ENCODE measurements around the gene HTR3B.

HTR3B gene

DNA sequence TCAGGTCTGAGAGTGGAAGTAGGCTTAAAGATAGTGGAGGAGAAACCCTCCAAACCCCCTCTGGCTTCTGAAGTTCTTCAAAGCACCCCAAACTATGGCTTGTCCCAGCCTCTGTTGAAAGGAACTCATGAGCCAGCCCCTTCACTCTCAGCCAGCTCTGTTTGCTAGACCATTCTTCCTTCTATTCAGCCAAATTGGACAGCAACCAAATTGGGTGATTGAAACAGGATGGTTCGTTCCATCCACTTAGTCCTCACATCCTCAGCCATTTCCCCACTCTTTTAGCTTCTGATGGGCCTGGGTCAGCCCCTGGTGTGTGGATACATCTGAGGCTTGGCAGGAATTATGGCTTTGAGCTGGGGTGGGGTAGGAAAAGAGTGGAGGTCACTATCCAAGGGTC, 74.8 kb downstream of the HTR3B start:
- H3K4me3 ChIP-seq (ENCODE audit: low read length in 2 of 2): no peak overlapping the region
- H3K23ac ChIP-seq (ENCODE audit: low read depth, low read length, poor library complexity): no peak overlapping the region
- H3K9ac ChIP-seq (ENCODE audit: low read depth, low read length, poor library complexity): no peak overlapping the region
- no peak overlapping the region for H3K4me2 ChIP-seq (ENCODE audit: insufficient read depth, low read length, poor library complexity, severe bottlenecking)
- H2BK12ac ChIP-seq (ENCODE audit: low read length): no peak overlapping the region
- no peak overlapping the region for H3K14ac ChIP-seq (ENCODE audit: low read length)
- no peaks in the 10 kb centered on the region for H3K36me3 ChIP-seq (replicated peaks in 1 of 2; ENCODE audit: control insufficient read depth in 2 of 2, insufficient read depth in 2 of 2, low read length in 2 of 2)
- DNase-seq (ENCODE audit: low spot score): no peak
- no peak overlapping the region for H4K8ac ChIP-seq (ENCODE audit: low read depth, low read length)
- no peak overlapping the region for H2BK15ac ChIP-seq (ENCODE audit: low read length)
- peaks cover 2 to 11% of the 10 kb centered on the region in 2 donors for H3K4me1 ChIP-seq (ENCODE audit: control insufficient read depth in 2 of 2, insufficient read depth in 1 of 2, low read depth in 1 of 2, low read length in 2 of 2)
- no peak overlapping the region for H3K27ac ChIP-seq (replicated peaks; ENCODE audit: low read length)
- no peak overlapping the region for H2AK5ac ChIP-seq (ENCODE audit: low read depth, low read length)
- no peak overlapping the region for H4K91ac ChIP-seq (ENCODE audit: low read depth, low read length, poor library complexity)
- H2BK5ac ChIP-seq (ENCODE audit: low read length): no peak overlapping the region
- whole genome bisulfite sequencing, 2 donors (ENCODE audit: extremely low coverage in 2 of 2, insufficient read length in 2 of 2, insufficient replicate concordance in 1 of 2): no CpG with 5 or more reads among the region's 1 CpG
- H3K9me3 ChIP-seq (replicated peaks in 1 of 2; ENCODE audit: control insufficient read depth in 2 of 2, insufficient read depth in 1 of 2, low read depth in 1 of 2, low read length in 2 of 2): no peaks in the 10 kb centered on the region
- H3K79me1 ChIP-seq (ENCODE audit: low read depth, low read length): no peaks in the 10 kb centered on the region
- peaks cover 0 to 71% (median 0%) of the 10 kb centered on the region in 3 experiments for H3K27me3 ChIP-seq (ENCODE audit: control insufficient read depth in 3 of 3, insufficient read depth in 3 of 3, low read depth in 1 of 3, low read length in 3 of 3)
- no peak overlapping the region for H3K18ac ChIP-seq (ENCODE audit: low read length)
- no peak overlapping the region for H2AFZ ChIP-seq (ENCODE audit: low read length)
- H2BK120ac ChIP-seq (ENCODE audit: low read depth, low read length): no peak overlapping the region
- no peak overlapping the region for H3K4ac ChIP-seq (ENCODE audit: low read length)

DNA sequence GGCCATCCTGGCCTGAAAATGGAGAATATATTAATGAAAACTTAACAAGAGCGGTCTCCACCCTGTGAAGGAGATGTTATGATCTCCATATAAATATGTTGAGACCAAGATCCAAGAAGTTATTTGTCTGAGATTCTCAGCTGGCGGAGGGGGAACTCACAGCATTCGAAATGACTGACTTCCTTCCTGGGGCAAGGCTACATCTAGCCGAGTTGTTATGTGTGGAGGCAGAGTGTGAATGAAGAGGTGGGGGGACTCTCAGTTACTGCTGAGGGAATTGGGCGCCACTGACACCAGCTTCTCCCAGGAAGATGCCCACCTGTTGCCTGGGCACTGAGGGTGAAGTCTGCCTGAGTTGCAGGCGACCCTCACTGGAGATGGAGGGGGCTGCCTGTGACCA, 76.2 kb downstream of the HTR3B start:
- H2AFZ ChIP-seq (ENCODE audit: low read length): no peak overlapping the region
- no peaks in the 10 kb centered on the region for H3K9me3 ChIP-seq (replicated peaks in 1 of 2; ENCODE audit: control insufficient read depth in 2 of 2, insufficient read depth in 1 of 2, low read depth in 1 of 2, low read length in 2 of 2)
- no peak overlapping the region for H3K4me3 ChIP-seq (ENCODE audit: low read length in 2 of 2)

DNA sequence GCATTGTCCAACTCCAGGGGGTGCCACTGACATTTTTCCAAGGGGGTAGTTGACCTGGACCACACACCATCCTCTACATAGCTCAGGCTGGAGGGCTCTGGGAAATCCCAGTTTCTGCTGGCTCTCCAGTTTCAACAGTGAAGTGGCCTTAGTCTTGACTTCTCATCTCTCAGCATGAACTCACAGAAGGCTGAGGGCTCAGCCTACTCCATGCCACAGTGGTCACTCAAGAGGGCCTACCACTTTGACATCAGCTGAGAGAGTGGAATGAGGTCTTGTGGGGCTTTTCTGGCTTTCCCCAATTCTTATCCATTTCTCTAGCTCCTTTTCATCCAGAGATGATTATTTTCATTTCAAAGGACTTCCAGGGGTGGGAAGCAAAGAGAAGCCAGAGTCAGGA, 77.7 kb downstream of the HTR3B start:
- Histone ChIP-seq H2BK15ac (ENCODE audit: low read length) (no peak overlapping the region), H3K4me3 (ENCODE audit: low read length in 2 of 2) (no peak overlapping the region), H3K36me3 (replicated peaks in 1 of 2; ENCODE audit: control insufficient read depth in 2 of 2, insufficient read depth in 2 of 2, low read length in 2 of 2) (no peaks in the 10 kb centered on the region), H3K4ac (ENCODE audit: low read length) (no peak overlapping the region), H3K9me3 (replicated peaks in 1 of 2; ENCODE audit: control insufficient read depth in 2 of 2, insufficient read depth in 1 of 2, low read depth in 1 of 2, low read length in 2 of 2) (no peaks in the 10 kb centered on the region), H3K9ac (ENCODE audit: low read depth, low read length, poor library complexity) (no peak overlapping the region), H3K23ac (ENCODE audit: low read depth, low read length, poor library complexity) (no peak overlapping the region), H3K4me1 (ENCODE audit: control insufficient read depth in 2 of 2, insufficient read depth in 1 of 2, low read depth in 1 of 2, low read length in 2 of 2) (no peaks in the 10 kb centered on the region), H3K27me3 (ENCODE audit: control insufficient read depth in 3 of 3, insufficient read depth in 3 of 3, low read depth in 1 of 3, low read length in 3 of 3) (peaks cover 0 to 65% (median 0%) of the 10 kb centered on the region in 3 experiments), H3K14ac (ENCODE audit: low read length) (no peak overlapping the region), H3K79me1 (ENCODE audit: low read depth, low read length) (no peaks in the 10 kb centered on the region), H3K18ac (ENCODE audit: low read length) (no peak overlapping the region), H2BK120ac (ENCODE audit: low read depth, low read length) (no peak overlapping the region), H4K8ac (ENCODE audit: low read depth, low read length) (no peak overlapping the region), H3K4me2 (ENCODE audit: insufficient read depth, low read length, poor library complexity, severe bottlenecking) (no peak overlapping the region), H2BK5ac (ENCODE audit: low read length) (no peak overlapping the region), H3K27ac (replicated peaks; ENCODE audit: low read length) (no peak overlapping the region), H2BK12ac (ENCODE audit: low read length) (no peak overlapping the region), H2AK5ac (ENCODE audit: low read depth, low read length) (no peak overlapping the region), H2AFZ (ENCODE audit: low read length) (no peak overlapping the region), H4K91ac (ENCODE audit: low read depth, low read length, poor library complexity) (no peak overlapping the region)
- DNase-seq (ENCODE audit: low spot score): no peak

More for the DNA sequence above, 76.2 kb downstream of the HTR3B start:
- Histone ChIP-seq H3K36me3 (replicated peaks in 1 of 2; ENCODE audit: control insufficient read depth in 2 of 2, insufficient read depth in 2 of 2, low read length in 2 of 2) (no peaks in the 10 kb centered on the region), H3K23ac (ENCODE audit: low read depth, low read length, poor library complexity) (no peak overlapping the region), H3K4me2 (ENCODE audit: insufficient read depth, low read length, poor library complexity, severe bottlenecking) (no peak overlapping the region), H3K14ac (ENCODE audit: low read length) (no peak overlapping the region), H2AK5ac (ENCODE audit: low read depth, low read length) (no peak overlapping the region), H3K4me1 (ENCODE audit: control insufficient read depth in 2 of 2, insufficient read depth in 1 of 2, low read depth in 1 of 2, low read length in 2 of 2) (no peaks in the 10 kb centered on the region), H3K9ac (ENCODE audit: low read depth, low read length, poor library complexity) (no peak overlapping the region), H2BK5ac (ENCODE audit: low read length) (no peak overlapping the region), H3K27me3 (ENCODE audit: control insufficient read depth in 3 of 3, insufficient read depth in 3 of 3, low read depth in 1 of 3, low read length in 3 of 3) (peaks cover 0 to 69% (median 0%) of the 10 kb centered on the region in 3 experiments), H2BK120ac (ENCODE audit: low read depth, low read length) (no peak overlapping the region), H4K8ac (ENCODE audit: low read depth, low read length) (no peak overlapping the region), H3K18ac (ENCODE audit: low read length) (peak overlapping the region; percentile 38), H3K4ac (ENCODE audit: low read length) (no peak overlapping the region), H3K27ac (replicated peaks; ENCODE audit: low read length) (no peak overlapping the region), H3K79me1 (ENCODE audit: low read depth, low read length) (no peaks in the 10 kb centered on the region), H4K91ac (ENCODE audit: low read depth, low read length, poor library complexity) (no peak overlapping the region), H2BK15ac (ENCODE audit: low read length) (no peak overlapping the region), H2BK12ac (ENCODE audit: low read length) (peak overlapping the region; percentile 7)
- WGBS, 2 donors (ENCODE audit: extremely low coverage in 2 of 2, insufficient read length in 2 of 2, insufficient replicate concordance in 1 of 2): no CpG with 5 or more reads among the region's 6 CpGs
- DNase-seq (ENCODE audit: low spot score): no peak

DNA sequence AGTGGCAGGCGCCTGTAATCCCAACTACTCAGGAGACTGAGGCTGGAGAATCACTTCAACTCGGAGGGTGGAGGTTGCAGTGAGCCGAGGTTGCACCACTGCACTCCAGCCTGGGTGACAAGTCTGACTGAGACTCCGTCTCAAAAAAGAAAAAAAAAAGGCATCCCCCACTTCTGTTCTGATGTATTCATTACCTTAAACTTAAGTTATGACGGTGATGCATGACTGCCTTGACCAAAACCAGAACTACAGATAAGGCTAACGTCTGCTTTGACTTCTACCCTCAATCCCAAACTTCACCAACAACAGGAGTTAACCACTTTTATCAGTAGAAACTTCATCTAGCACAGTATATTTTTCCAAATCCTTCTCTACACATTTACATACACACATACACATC, 80.2 kb downstream of the HTR3B start:
- no peak overlapping the region for H3K23ac ChIP-seq (ENCODE audit: low read depth, low read length, poor library complexity)
- H3K9ac ChIP-seq (ENCODE audit: low read depth, low read length, poor library complexity): no peak overlapping the region
- H2BK120ac ChIP-seq (ENCODE audit: low read depth, low read length): no peak overlapping the region
- H3K18ac ChIP-seq (ENCODE audit: low read length): no peak overlapping the region
- no peak overlapping the region for H2BK12ac ChIP-seq (ENCODE audit: low read length)
- H4K8ac ChIP-seq (ENCODE audit: low read depth, low read length): no peak overlapping the region
- H3K4ac ChIP-seq (ENCODE audit: low read length): no peak overlapping the region
- no peak overlapping the region for H2BK5ac ChIP-seq (ENCODE audit: low read length)
- H2AFZ ChIP-seq (ENCODE audit: low read length): no peak overlapping the region
- no peak overlapping the region for H2BK15ac ChIP-seq (ENCODE audit: low read length)
- no peaks in the 10 kb centered on the region for H3K79me1 ChIP-seq (ENCODE audit: low read depth, low read length)
- no peak overlapping the region for H2AK5ac ChIP-seq (ENCODE audit: low read depth, low read length)
- no CpG with 5 or more reads among the region's 6 CpGs for WGBS, 2 donors (ENCODE audit: extremely low coverage in 2 of 2, insufficient read length in 2 of 2, insufficient replicate concordance in 1 of 2)
- H3K9me3 ChIP-seq (replicated peaks in 1 of 2; ENCODE audit: control insufficient read depth in 2 of 2, insufficient read depth in 1 of 2, low read depth in 1 of 2, low read length in 2 of 2): no peaks in the 10 kb centered on the region
- H3K4me2 ChIP-seq (ENCODE audit: insufficient read depth, low read length, poor library complexity, severe bottlenecking): no peak overlapping the region
- no peak overlapping the region for H4K91ac ChIP-seq (ENCODE audit: low read depth, low read length, poor library complexity)
- H3K4me1 ChIP-seq (ENCODE audit: control insufficient read depth in 2 of 2, insufficient read depth in 1 of 2, low read depth in 1 of 2, low read length in 2 of 2): no peaks in the 10 kb centered on the region
- no peak overlapping the region for H3K4me3 ChIP-seq (ENCODE audit: low read length in 2 of 2)
- DNase-seq (ENCODE audit: low spot score): no peak
- no peaks in the 10 kb centered on the region for H3K36me3 ChIP-seq (replicated peaks in 1 of 2; ENCODE audit: control insufficient read depth in 2 of 2, insufficient read depth in 2 of 2, low read length in 2 of 2)
- H3K14ac ChIP-seq (ENCODE audit: low read length): no peak overlapping the region
- H3K27ac ChIP-seq (replicated peaks; ENCODE audit: low read length): no peak overlapping the region
- peaks cover 0 to 58% (median 0%) of the 10 kb centered on the region in 3 experiments for H3K27me3 ChIP-seq (ENCODE audit: control insufficient read depth in 3 of 3, insufficient read depth in 3 of 3, low read depth in 1 of 3, low read length in 3 of 3)
